Naive B cell (primary cell): Measurements from ENCODE around the gene LSAMP. TPM values are rescaled to one million over a fixed set of nuclear protein-coding genes. Genes with fewer than 3 reads are reported as not detected.
"Not testable (repeated sequence)": the region's sequence is repeated elsewhere in the genome, so short reads cannot be mapped to it uniquely, and the experiment has no call there.

Experiments
- ATAC-seq, 2 donors: fragments of 150-1000 bp; cut with Tn5 transposase; 2 replicates each; pipeline ENCODE4 v1.10.0; 2021; ENCODE audit warnings: low read depth in 2 of 2, mild to moderate bottlenecking in 2 of 2, moderate library complexity in 2 of 2
- DNase-seq: peaks from one replicate; pipeline ENCODE4 v3.0.0; 2022
- H3K27ac Mint-ChIP-seq, 6 donors: one replicate each; pipeline ENCODE4 v1.8.0; 2020 to 2022; ENCODE audit warnings: mild to moderate bottlenecking in 6 of 6, mixed read lengths in 6 of 6, moderate library complexity in 5 of 6, inconsistent platforms in 2 of 6
- H3K27me3 Mint-ChIP-seq, 3 donors: one replicate each; pipeline ENCODE4 v1.8.0; 2021 to 2022; ENCODE audit warnings: mixed read lengths in 3 of 3, mild to moderate bottlenecking in 1 of 3
- H3K36me3 Mint-ChIP-seq, 2 donors: one replicate each; pipeline ENCODE4 v1.8.0; 2020 to 2022; ENCODE audit warnings: mixed read lengths in 2 of 2, inconsistent platforms in 1 of 2, mild to moderate bottlenecking in 1 of 2
- H3K4me1 Mint-ChIP-seq, 3 donors: one replicate each; pipeline ENCODE4 v1.8.0; 2020 to 2022; ENCODE audit warnings: mixed read lengths in 3 of 3, inconsistent platforms in 1 of 3, mild to moderate bottlenecking in 1 of 3, moderate library complexity in 1 of 3
- H3K4me3 Mint-ChIP-seq, 8 donors: one replicate each; pipeline ENCODE4 v1.8.0; 2020 to 2022; ENCODE audit warnings: mild to moderate bottlenecking in 8 of 8, mixed read lengths in 8 of 8, moderate library complexity in 8 of 8, inconsistent platforms in 2 of 8
- H3K9me3 Mint-ChIP-seq, 7 donors: one replicate each; pipeline ENCODE4 v1.8.0; 2020 to 2022; ENCODE audit warnings: mixed read lengths in 7 of 7, mild to moderate bottlenecking in 5 of 7, inconsistent platforms in 2 of 7, moderate library complexity in 1 of 7
- polyA plus RNA-seq, 6 donors: library from polyadenylated mRNA; unstranded; fragments of 300-500 nt; fragmentation: Illumina TruSeq; gene quantifications; one replicate each; pipeline ENCODE4 v1.2.3, GENCODE V29; 2021; ENCODE audit warnings: low read depth in 6 of 6

Gene LSAMP
- polyA plus RNA-seq, 6 donors from 2014 or later = not detected

- Mint-ChIP-seq H3K27me3 (peaks cover 0 to 23% (median 19%) of the 10 kb centered on the region in 3 donors), H3K27ac (peak overlapping the region in 1 of 6 donors; percentile 2)
- H3K9me3 Mint-ChIP-seq, H3K36me3 Mint-ChIP-seq, DNase-seq, H3K4me3 Mint-ChIP-seq, ATAC-seq, H3K4me1 Mint-ChIP-seq: not testable (repeated sequence)
These were observed 692.3 kb downstream of the LSAMP start for GRCh38 chr3:115752978-115753377.
